ENCODE results near the gene HMCN2. TPM values are rescaled to one million over a fixed set of nuclear protein-coding genes. Genes with fewer than 3 reads are reported as not detected.

The HMCN2 gene
- total RNA-seq, 4 donors from 2014 or later: 9.6 to 21.1 (median 15.5) TPM

DNA sequence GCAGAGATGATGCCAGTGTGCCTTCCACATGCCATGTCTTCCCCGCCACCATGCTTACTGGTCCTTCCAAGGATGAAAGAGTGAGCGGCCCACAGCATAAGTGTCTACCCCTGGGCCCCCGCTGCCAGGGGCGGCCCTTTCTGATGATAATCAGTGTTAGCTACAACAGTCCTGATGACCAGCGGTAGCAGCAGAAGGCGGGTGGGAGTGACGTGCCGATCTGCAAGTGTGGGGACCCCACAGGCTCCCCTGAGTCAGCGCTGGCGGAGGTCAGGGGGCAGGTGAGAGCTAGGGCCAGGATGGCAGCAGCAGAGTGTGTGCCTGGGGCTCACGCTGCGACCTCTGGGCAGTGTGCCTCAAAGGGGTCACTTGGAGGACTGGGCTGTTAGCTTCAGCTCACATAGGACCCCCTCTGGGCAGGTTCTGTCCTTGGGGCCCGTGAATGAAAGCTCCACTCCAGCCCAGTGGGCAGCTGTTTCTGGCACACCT is 80.4 kb downstream of the HMCN2 start:
- Histone ChIP-seq H3K36me3 (peaks cover 0 to 8% of the 10 kb centered on the region in 2 donors), H3K27me3 (no peaks in the 10 kb centered on the region), H3K9me3 (no peaks in the 10 kb centered on the region), H3K4me1 (peaks cover 0 to 24% (median 5%) of the 10 kb centered on the region in 3 donors), H3K27ac (no peak overlapping the region), H3K4me3 (no peak overlapping the region)
- 80 to 91% methylated on average over 1 to 4 of the region's 13 CpGs for WGBS, 2 donors (ENCODE audit: low coverage in 1 of 2)
- no peak for ATAC-seq
- TF ChIP-seq EP300 (IDR thresholded peaks at IDR 0.05) (no peak), POLR2A (IDR thresholded peaks at IDR 0.05) (no peak), POLR2AphosphoS5 (IDR thresholded peaks at IDR 0.05) (no peak)
- TF ChIP-seq, protein P1, sequence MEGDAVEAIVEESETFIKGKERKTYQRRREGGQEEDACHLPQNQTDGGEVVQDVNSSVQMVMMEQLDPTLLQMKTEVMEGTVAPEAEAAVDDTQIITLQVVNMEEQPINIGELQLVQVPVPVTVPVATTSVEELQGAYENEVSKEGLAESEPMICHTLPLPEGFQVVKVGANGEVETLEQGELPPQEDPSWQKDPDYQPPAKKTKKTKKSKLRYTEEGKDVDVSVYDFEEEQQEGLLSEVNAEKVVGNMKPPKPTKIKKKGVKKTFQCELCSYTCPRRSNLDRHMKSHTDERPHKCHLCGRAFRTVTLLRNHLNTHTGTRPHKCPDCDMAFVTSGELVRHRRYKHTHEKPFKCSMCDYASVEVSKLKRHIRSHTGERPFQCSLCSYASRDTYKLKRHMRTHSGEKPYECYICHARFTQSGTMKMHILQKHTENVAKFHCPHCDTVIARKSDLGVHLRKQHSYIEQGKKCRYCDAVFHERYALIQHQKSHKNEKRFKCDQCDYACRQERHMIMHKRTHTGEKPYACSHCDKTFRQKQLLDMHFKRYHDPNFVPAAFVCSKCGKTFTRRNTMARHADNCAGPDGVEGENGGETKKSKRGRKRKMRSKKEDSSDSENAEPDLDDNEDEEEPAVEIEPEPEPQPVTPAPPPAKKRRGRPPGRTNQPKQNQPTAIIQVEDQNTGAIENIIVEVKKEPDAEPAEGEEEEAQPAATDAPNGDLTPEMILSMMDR (IDR thresholded peaks at IDR 0.05): no peak

DNA sequence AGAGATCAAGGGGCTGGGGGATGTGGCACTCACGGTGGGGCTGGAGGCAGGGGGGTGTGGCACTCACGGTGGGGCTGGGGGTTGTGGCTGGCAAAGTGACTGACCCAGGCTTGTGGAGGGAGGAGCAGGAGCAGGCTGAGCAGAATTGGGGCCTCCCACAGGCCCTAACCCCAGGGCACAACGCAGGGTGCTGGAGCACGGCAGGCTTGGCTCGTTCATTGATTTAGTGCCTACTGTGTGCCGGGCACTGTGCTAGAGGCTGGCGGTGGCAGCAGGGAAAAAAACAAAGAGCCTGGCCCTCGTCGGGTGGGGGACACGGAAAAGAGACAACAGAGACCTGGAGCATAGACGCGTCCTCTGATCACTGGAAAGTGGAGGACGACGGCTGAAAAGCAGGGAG is 80.9 kb downstream of the HMCN2 start:
- WGBS, 2 donors (ENCODE audit: low coverage in 1 of 2): 81 to 100% methylated on average over 1 to 9 of the region's 14 CpGs
- Histone ChIP-seq H3K4me1 (peaks cover 0 to 21% (median 5%) of the 10 kb centered on the region in 3 donors), H3K4me3 (no peak overlapping the region), H3K9me3 (no peaks in the 10 kb centered on the region), H3K27ac (no peak overlapping the region), H3K27me3 (no peaks in the 10 kb centered on the region), H3K36me3 (peaks cover 0 to 13% of the 10 kb centered on the region in 2 donors)
- TF ChIP-seq, protein P1 (IDR thresholded peaks at IDR 0.05): no peak
- no peak for TF ChIP-seq POLR2A (IDR thresholded peaks at IDR 0.05)
- TF ChIP-seq EP300 (IDR thresholded peaks at IDR 0.05): no peak
- no peak for TF ChIP-seq POLR2AphosphoS5 (IDR thresholded peaks at IDR 0.05)
- ATAC-seq: no peak

DNA sequence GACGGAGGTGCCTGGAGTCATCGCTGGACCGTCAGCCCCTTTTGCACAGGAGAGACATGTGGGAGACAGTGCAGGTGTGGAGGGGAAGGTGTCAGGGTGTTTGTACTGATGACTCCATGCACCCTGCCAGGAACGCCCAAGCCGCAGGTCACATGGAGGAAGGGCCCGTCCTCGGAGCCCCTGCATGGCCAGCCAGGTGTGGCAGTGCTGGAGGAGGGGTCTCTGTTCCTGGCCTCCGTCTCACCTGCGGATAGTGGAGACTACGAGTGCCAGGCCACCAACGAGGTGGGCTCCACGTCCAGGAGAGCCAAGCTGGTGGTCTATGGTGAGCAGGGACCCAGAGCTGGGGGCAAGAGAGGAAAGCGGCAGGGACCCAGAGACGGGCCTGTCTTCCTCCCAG is 81.5 kb downstream of the HMCN2 start:
- Histone ChIP-seq H3K27me3 (no peaks in the 10 kb centered on the region), H3K9me3 (no peaks in the 10 kb centered on the region), H3K27ac (no peak overlapping the region), H3K36me3 (peaks cover 0 to 15% of the 10 kb centered on the region in 2 donors), H3K4me3 (no peak overlapping the region), H3K4me1 (peaks cover 0 to 19% (median 5%) of the 10 kb centered on the region in 3 donors)
- TF ChIP-seq, protein P1 (IDR thresholded peaks at IDR 0.05): no peak
- no peak for TF ChIP-seq EP300 (IDR thresholded peaks at IDR 0.05)
- no peak for TF ChIP-seq POLR2A (IDR thresholded peaks at IDR 0.05)
- TF ChIP-seq POLR2AphosphoS5 (IDR thresholded peaks at IDR 0.05): no peak
- no peak for ATAC-seq
- WGBS, 2 donors (ENCODE audit: low coverage in 1 of 2): 81 to 90% methylated on average over 3 to 7 of the region's 14 CpGs

DNA sequence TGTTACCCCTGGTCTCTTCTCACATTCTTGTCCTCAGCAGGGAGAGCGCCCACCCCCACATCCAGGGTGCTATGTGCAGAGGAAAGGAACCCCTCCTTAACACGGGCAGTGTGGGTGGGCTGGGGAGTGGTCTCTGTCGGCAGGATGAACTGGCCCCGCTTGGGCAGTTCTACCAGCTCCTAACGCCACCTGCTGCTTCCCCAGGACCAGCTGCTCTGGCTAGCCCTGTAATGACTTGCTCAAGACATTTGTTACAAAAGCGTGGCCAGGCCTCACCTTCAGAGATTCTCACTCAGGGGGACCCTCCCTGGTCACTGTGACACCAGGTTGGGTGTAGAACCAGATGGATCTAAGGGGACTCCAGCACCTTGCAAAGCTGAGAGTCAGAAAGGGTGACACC is 82.4 kb downstream of the HMCN2 start:
- 60 to 67% methylated on average over 3 of the region's 6 CpGs for WGBS, 2 donors (ENCODE audit: low coverage in 1 of 2)
- Histone ChIP-seq H3K36me3 (peaks cover 0 to 24% of the 10 kb centered on the region in 2 donors), H3K9me3 (no peaks in the 10 kb centered on the region), H3K27ac (no peak overlapping the region), H3K4me1 (peaks cover 0 to 10% (median 5%) of the 10 kb centered on the region in 3 donors), H3K4me3 (no peak overlapping the region), H3K27me3 (no peaks in the 10 kb centered on the region)
- no peak for ATAC-seq
- TF ChIP-seq POLR2AphosphoS5 (IDR thresholded peaks at IDR 0.05): no peak
- TF ChIP-seq, protein P1 (IDR thresholded peaks at IDR 0.05): no peak

DNA sequence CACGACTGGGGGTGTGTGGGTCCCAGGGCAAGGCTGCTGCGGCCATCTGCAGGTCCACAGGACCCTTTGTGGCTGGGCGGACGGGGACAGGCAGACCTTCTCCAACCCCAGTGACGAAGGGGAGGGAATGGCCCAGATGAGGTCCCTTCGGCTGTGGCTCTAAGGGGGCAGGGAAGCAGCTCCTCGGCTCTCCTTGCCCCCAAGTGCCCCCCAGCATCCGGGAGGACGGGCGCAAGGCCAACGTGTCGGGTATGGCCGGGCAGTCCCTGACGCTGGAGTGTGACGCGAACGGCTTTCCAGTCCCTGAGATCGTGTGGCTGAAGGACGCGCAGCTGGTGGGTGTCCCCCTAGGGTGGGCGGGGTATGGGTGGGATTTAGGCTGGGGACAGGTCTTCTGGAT is 82.8 kb downstream of the HMCN2 start:
- no peak for ATAC-seq
- H3K27me3 ChIP-seq: no peaks in the 10 kb centered on the region
- TF ChIP-seq, protein P1 (IDR thresholded peaks at IDR 0.05): no peak
- TF ChIP-seq POLR2AphosphoS5 (IDR thresholded peaks at IDR 0.05): no peak
- no peak for TF ChIP-seq POLR2A (IDR thresholded peaks at IDR 0.05)
- no peak for TF ChIP-seq EP300 (IDR thresholded peaks at IDR 0.05)
- peaks cover 0 to 27% of the 10 kb centered on the region in 2 donors for H3K36me3 ChIP-seq
- 70 to 95% methylated on average over 2 to 4 of the region's 21 CpGs for WGBS, 2 donors (ENCODE audit: low coverage in 1 of 2)
- no peak overlapping the region for H3K4me3 ChIP-seq
- no peak overlapping the region for H3K27ac ChIP-seq
- H3K9me3 ChIP-seq: no peaks in the 10 kb centered on the region
- peaks cover 0 to 6% (median 2%) of the 10 kb centered on the region in 3 donors for H3K4me1 ChIP-seq
